Gastrocnemius medialis (tissue), 4 donors: ENCODE results near the gene PRKCZ.

Experiments
- CTCF ChIP-seq, 5 experiments: fragments of 450-650 bp in 3 of 5; fragments of 200-600 bp in 2 of 5; sonication (generic) in 2 of 5; IDR thresholded peaks in 4 of 5; conservative IDR thresholded peaks in 1 of 5; 1 replicate in 4 of 5; 2 replicates in 1 of 5; pipeline ENCODE4 v1.5.1; 2016 to 2019; ENCODE audit warnings: antibody characterized with exemption in 5 of 5, mild to moderate bottlenecking in 3 of 5, moderate library complexity in 3 of 5
- POLR2A ChIP-seq, 2 donors: fragments of 450-650 bp; IDR thresholded peaks; one replicate each; pipeline ENCODE4 v1.6.1; 2017; ENCODE audit warnings: antibody characterized with exemption in 2 of 2, mild to moderate bottlenecking in 2 of 2, moderate library complexity in 2 of 2

- TF ChIP-seq CTCF (IDR thresholded peaks at IDR 0.05 in 4 of 5, conservative IDR thresholded peaks at IDR 0.05 in 1 of 5) (no peak), POLR2A (IDR thresholded peaks at IDR 0.05) (no peak)
These were observed 125.7 kb downstream of the PRKCZ start for GRCh38 chr1:2175681-2176454.
